Osteoblast (primary cell): ENCODE results near the gene SLC38A9. TPM values are rescaled to one million over a fixed set of nuclear protein-coding genes. Genes with fewer than 3 reads are reported as not detected.

Experiments
- DNase-seq: peaks from one replicate; pipeline ENCODE4 v3.0.0; 2011; ENCODE audit warnings: low spot score, mixed read lengths; ENCODE audit not compliant: insufficient read length; ENCODE audit errors: missing footprints
- H2AFZ ChIP-seq: 2 replicates; pipeline ENCODE4 v1.6.0; 2011; ENCODE audit warnings: mild to moderate bottlenecking, low read length
- H3K27ac ChIP-seq: 2 replicates; pipeline ENCODE4 v1.5.1; 2011; ENCODE audit warnings: mild to moderate bottlenecking, low read depth, low read length, moderate library complexity
- H3K27me3 ChIP-seq: 2 replicates; pipeline ENCODE4 v1.6.0; 2012; ENCODE audit warnings: mild to moderate bottlenecking, control low read depth, inconsistent platforms, low read length, moderate library complexity; ENCODE audit not compliant: insufficient read depth
- H3K36me3 ChIP-seq: 2 replicates; pipeline ENCODE4 v1.5.1; 2011; ENCODE audit warnings: mild to moderate bottlenecking, low read length, control low read depth, moderate library complexity; ENCODE audit not compliant: insufficient read depth
- H3K4me1 ChIP-seq: 2 replicates; pipeline ENCODE4 v1.5.1; 2011; ENCODE audit warnings: mild to moderate bottlenecking, low read length, control low read depth, moderate library complexity; ENCODE audit not compliant: insufficient read depth
- H3K4me2 ChIP-seq: 2 replicates; pipeline ENCODE4 v1.6.0; 2011; ENCODE audit warnings: mild to moderate bottlenecking, low read length; ENCODE audit not compliant: insufficient read depth
- H3K4me3 ChIP-seq: fragments of 200-600 bp; sonication (generic); 3 replicates; pipeline ENCODE4 v1.5.1; 2012; ENCODE audit warnings: mild to moderate bottlenecking, low read length, inconsistent platforms; ENCODE audit not compliant: insufficient read depth
- H3K79me2 ChIP-seq: 2 replicates; pipeline ENCODE4 v1.6.0; 2012; ENCODE audit warnings: mild to moderate bottlenecking, low read length, control low read depth, inconsistent platforms; ENCODE audit not compliant: insufficient read depth
- H3K9me3 ChIP-seq: 2 replicates; pipeline ENCODE4 v1.5.1; 2011; ENCODE audit warnings: low read depth, low read length, control low read depth
- H4K20me1 ChIP-seq: 2 replicates; pipeline ENCODE4 v1.6.0; 2012; ENCODE audit warnings: mild to moderate bottlenecking, low read length, control low read depth; ENCODE audit not compliant: insufficient read depth
- total RNA-seq: library from RNA; depleted of rRNA; stranded (reverse); fragments of >200 nt; gene quantifications from 2 replicates; pipeline ENCODE4 v1.2.3, GENCODE V29; 2012
- TF ChIP-seq, protein P1 (sequence below): IDR thresholded peaks from 2 replicates; pipeline ENCODE4 v1.5.1; 2011; ENCODE audit warnings: mild to moderate bottlenecking, low read depth, low read length, moderate library complexity; ENCODE audit errors: extremely low read depth

The SLC38A9 gene
- total RNA-seq, 1 donor, result 42.3 TPM

DNA sequence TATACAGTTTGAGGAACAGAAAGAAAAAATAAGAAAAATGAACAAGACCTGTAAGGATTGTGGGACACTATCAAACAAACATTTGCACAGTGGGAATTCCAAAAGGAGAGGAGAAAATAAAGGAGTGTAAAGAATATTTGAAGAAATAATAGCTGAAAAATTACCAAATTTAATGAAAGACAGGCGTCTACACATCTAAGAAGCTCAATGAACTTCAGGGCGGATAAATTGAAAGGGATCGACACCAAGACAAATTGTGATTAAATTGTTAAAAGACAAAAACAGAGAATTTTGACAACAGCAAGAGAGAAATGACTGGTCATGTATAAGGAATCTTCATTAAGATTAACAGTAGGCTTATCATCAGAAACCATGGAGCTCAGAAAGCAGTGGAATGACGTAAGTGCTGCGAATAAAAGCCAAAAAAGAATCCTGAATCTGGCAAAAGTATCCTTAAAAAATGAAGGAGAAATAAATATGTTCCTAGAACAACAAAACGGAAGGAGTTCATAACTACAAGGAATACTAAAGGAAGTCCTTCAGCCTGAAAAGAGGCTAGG is 3.5 kb upstream of the SLC38A9 start:
- Histone ChIP-seq H3K27me3 (no peaks in the 10 kb centered on the region), H4K20me1 (no peaks in the 10 kb centered on the region), H3K4me2 (no peak overlapping the region), H2AFZ (no peak overlapping the region), H3K4me3 (no peak overlapping the region), H3K79me2 (peaks cover 7% of the 10 kb centered on the region), H3K9me3 (no peaks in the 10 kb centered on the region), H3K27ac (no peak overlapping the region), H3K36me3 (no peaks in the 10 kb centered on the region), H3K4me1 (peaks cover 8% of the 10 kb centered on the region)
- DNase-seq, result no peak
- TF ChIP-seq, protein P1, sequence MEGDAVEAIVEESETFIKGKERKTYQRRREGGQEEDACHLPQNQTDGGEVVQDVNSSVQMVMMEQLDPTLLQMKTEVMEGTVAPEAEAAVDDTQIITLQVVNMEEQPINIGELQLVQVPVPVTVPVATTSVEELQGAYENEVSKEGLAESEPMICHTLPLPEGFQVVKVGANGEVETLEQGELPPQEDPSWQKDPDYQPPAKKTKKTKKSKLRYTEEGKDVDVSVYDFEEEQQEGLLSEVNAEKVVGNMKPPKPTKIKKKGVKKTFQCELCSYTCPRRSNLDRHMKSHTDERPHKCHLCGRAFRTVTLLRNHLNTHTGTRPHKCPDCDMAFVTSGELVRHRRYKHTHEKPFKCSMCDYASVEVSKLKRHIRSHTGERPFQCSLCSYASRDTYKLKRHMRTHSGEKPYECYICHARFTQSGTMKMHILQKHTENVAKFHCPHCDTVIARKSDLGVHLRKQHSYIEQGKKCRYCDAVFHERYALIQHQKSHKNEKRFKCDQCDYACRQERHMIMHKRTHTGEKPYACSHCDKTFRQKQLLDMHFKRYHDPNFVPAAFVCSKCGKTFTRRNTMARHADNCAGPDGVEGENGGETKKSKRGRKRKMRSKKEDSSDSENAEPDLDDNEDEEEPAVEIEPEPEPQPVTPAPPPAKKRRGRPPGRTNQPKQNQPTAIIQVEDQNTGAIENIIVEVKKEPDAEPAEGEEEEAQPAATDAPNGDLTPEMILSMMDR, result no peak

DNA sequence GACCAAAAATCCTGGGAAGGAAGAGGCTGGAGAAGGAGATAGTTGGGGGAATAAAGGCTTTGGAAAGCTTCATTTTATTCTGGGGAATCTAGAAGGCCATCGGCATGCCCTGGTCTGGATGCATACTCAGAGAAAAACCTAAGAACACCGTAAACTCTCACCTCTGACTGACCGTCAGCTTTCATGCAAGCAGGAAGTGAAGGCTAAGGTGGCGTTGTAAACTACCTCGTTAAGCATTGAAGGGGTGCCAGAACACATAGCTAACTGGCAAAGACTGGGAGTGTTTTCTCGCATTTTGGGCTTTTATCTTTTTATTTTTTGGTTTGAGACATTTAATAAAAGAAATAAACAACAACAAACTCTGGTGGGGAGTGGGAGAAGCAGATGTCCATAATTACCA is 2.6 kb upstream of the SLC38A9 start:
- Histone ChIP-seq H3K4me3 (no peak overlapping the region), H3K36me3 (no peaks in the 10 kb centered on the region), H4K20me1 (no peaks in the 10 kb centered on the region), H2AFZ (peak overlapping the region; percentile 37), H3K27me3 (no peaks in the 10 kb centered on the region), H3K4me2 (no peak overlapping the region), H3K79me2 (peaks cover 9% of the 10 kb centered on the region), H3K9me3 (no peaks in the 10 kb centered on the region), H3K27ac (no peak overlapping the region), H3K4me1 (peaks cover 8% of the 10 kb centered on the region)
- DNase-seq, result no peak
- TF ChIP-seq, protein P1, result no peak

DNA sequence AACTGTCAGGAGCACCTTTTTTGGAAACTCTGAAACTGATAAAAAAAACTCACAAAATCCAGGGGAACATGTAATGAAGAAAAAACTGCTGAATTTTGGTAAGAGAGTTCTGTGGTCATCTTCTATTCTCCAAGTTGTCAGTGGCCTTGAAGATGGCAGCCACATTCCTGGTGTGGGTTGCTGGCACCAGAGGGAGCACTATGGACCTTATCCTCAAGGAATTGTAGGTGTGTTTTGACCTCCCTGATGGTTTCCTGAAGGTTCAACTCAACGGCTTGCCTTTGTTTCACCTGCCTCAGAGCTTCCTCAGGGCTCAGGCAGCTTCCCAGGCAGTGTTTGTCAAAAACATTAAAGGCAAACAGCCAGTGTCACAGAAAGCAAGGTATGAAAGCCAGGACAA is 2.2 kb upstream of the SLC38A9 start:
- no peaks in the 10 kb centered on the region for H3K36me3 ChIP-seq
- H3K27ac ChIP-seq, result no peak overlapping the region
- H3K4me1 ChIP-seq, result peaks cover 8% of the 10 kb centered on the region
- H3K4me3 ChIP-seq, result no peak overlapping the region
- DNase-seq, result peak; percentile 80
- H3K27me3 ChIP-seq, result no peaks in the 10 kb centered on the region
- no peaks in the 10 kb centered on the region for H4K20me1 ChIP-seq
- H3K9me3 ChIP-seq, result no peaks in the 10 kb centered on the region
- H3K4me2 ChIP-seq, result no peak overlapping the region
- H3K79me2 ChIP-seq, result peaks cover 9% of the 10 kb centered on the region
- TF ChIP-seq, protein P1, result peak; percentile 11
- H2AFZ ChIP-seq, result peak overlapping the region; percentile 37

DNA sequence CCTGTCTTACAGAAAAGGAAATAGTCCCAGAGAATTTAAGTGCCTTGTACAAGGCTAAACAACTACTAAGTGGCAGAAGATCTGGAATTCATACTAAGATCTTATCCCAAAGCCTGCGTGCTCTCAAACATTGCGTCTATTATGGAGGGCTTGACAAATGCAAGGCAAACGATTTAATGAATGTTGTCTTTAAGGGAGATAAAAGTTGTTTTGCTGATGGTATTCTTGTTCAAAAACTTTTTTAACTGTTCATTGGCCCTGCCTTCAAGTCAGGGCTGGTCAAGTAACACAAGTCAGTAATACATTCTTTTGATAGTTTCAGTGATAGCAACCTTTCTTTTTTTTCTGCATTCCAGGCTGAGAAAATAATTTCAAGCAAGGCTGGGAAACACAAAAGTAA is 1.7 kb upstream of the SLC38A9 start:
- H3K4me2 ChIP-seq, result no peak overlapping the region
- no peaks in the 10 kb centered on the region for H3K9me3 ChIP-seq
- TF ChIP-seq, protein P1, result no peak
- no peak overlapping the region for H2AFZ ChIP-seq
- peaks cover 9% of the 10 kb centered on the region for H3K79me2 ChIP-seq
- peak; percentile 45 for DNase-seq
- no peak overlapping the region for H3K4me3 ChIP-seq
- H3K36me3 ChIP-seq, result no peaks in the 10 kb centered on the region
- no peaks in the 10 kb centered on the region for H4K20me1 ChIP-seq
- H3K27ac ChIP-seq, result no peak overlapping the region
- H3K27me3 ChIP-seq, result no peaks in the 10 kb centered on the region
- H3K4me1 ChIP-seq, result peaks cover 8% of the 10 kb centered on the region
